NCI-H748 (cell line): ENCODE measurements around the gene AFF1.
A peak's percentile ranks its signal among the peaks of the same experiment; 100 is the strongest.

Experiments
- DNase-seq: peaks from one replicate; lab custom pipeline; 2025; ENCODE audit not compliant: unreplicated experiment; lab: John Stamatoyannopoulos, UW

The AFF1 gene

DNA sequence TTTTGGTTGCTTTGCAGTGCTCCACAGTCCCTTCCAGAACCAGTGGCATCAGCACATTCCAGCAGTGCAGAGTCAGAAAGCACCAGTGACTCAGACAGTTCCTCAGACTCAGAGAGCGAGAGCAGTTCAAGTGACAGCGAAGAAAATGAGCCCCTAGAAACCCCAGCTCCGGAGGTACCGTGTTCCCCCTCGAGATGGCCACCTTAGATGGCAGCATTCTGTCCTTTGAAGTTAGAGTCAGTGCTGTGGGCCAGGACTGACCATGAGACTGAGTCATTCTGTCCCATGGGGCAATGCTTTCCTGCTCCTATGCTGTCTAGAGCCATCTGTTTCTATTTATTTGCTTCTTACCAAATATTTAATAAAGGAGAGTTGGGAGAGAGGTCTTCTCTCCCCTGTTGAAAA lies 173.3 kb downstream of the AFF1 start:
- no peak for DNase-seq

GRCh38 chr4:87109121-87109520 lies 174.3 kb downstream of the AFF1 start:
- DNase-seq = no peak

GRCh38 chr4:87109945-87110344 lies 175.1 kb downstream of the AFF1 start:
- no peak for DNase-seq

DNA sequence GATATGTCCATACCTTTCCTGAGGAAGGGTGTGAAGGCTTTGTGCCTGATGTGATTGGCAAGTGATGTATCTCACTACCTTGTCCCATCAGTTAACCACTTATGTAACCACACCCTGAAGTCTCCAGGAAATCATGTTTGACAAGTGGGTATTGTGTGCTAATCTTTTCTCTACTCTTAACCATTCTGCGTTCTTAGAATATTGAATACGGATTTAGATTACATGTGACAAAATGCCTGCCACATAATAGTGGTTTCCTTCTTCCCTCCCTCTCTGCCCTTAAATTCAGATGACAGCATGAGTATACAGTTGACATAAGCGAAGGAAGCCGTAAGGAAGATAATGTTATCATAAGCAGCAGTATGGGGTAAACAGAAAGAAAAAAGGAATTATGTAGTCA lies 177.3 kb downstream of the AFF1 start:
- DNase-seq = no peak

- DNase-seq = no peak
Measured at GRCh38 chr4:87114245-87115062, 179.6 kb downstream of the AFF1 start.

GRCh38 chr4:87116231-87116630 lies 181.4 kb downstream of the AFF1 start:
- DNase-seq = no peak

GRCh38 chr4:87117051-87117731 lies 182.4 kb downstream of the AFF1 start:
- DNase-seq = no peak

GRCh38 chr4:87117732-87118075 lies 182.9 kb downstream of the AFF1 start:
- no peak for DNase-seq

GRCh38 chr4:87118421-87118820 lies 183.6 kb downstream of the AFF1 start:
- no peak for DNase-seq

DNA sequence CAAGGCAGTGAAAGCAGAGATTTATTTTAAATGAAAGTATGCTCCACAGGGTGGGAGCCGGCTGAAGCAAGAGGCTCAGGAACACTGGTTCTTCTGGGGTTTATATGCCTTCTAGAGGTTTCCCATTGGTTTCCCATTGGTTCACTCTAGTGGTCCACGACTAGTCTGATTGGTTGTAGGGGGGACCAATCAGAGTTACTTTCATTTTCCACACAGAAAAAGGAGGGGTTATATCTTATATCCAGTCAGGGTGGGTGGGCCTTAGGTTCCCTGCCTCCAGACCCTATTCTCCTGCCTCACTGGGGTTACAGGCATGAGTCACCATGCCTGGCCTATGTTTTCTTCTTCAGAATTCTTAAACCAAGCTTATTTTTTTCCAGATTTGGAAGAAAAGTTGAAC lies 184.0 kb downstream of the AFF1 start:
- DNase-seq = no peak

DNA sequence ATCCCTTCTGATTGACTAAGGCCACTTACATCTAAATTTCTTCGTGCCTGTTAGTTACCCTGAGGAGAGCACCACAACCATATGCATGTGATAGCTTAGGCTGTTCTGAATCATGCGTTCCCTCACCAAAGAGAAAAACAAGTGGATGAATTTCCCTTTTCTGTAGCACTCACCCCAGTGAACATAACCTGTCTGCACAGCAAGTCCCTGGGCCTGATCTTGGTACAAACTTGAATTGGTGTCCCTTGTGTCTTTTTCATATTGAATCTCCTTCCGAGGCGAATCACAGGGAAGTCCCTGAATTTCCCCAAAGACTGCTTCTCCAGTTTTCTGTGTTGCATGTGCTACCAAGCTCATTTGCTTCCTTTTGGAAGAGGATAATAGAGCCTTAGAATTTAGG lies 185.2 kb downstream of the AFF1 start:
- DNase-seq = no peak

GRCh38 chr4:87120411-87121162 lies 185.8 kb downstream of the AFF1 start:
- DNase-seq = peak; percentile 4

DNA sequence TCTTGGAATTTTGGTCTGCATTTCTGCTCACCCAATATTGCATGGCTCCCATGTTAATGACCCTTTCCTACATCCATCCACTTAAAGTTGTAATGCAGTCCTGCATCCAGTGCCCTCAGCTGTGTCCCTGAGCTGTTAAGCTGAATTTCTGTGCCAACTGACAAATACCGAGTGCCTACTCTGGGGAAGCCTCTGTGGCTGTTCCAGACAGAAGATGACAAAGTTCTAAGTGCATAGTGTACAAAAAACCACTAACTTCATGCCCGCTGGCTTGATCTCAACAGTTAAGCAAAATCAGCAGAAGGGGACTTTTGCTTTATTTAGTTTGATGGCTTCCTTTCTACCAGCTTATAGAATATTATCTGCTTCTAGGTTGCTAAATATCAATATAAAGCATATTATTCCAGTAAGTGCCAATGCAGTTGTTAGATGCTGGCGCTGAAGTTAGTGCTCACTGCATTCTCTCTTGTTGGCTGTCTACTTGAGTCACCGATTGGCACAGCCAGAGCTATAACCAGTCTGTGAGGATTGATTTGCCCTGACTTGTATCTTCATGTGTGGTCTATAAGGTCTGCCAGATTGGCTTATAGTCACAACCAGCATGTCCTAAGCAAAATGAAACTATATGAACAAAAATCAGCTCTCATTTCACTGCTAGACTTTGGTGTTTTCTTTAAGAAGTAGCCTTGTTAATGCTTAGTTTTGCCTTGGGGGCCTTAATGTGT lies 186.7 kb downstream of the AFF1 start:
- no peak for DNase-seq

DNA sequence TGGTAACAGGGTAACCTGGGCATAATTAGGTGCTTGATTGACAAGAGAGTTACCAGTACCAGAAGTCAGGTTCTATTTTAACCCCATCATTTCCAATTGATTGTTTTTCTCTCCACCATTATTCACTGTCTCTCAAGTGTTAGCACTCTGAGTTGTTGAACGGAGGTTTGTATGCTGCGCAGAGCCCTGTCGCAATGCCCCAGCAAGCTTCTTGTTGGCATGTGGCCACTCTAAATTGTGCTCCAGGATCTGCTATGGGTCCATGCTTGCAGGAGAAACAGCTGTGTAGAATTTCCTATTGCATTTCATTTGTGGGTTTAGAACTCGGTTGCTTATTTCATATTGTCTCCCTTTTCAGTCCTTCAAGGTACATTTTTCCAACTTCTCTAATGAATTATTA lies 187.4 kb downstream of the AFF1 start:
- no peak for DNase-seq

- no peak for DNase-seq
Measured at GRCh38 chr4:87126056-87126455, 191.2 kb downstream of the AFF1 start.

- DNase-seq = no peak
Measured at GRCh38 chr4:87128006-87128705, 193.3 kb downstream of the AFF1 start.

- no peak for DNase-seq
Measured at GRCh38 chr4:87129681-87130080, 194.9 kb downstream of the AFF1 start.

GRCh38 chr4:87130985-87131703 lies 196.3 kb downstream of the AFF1 start:
- DNase-seq = no peak

DNA sequence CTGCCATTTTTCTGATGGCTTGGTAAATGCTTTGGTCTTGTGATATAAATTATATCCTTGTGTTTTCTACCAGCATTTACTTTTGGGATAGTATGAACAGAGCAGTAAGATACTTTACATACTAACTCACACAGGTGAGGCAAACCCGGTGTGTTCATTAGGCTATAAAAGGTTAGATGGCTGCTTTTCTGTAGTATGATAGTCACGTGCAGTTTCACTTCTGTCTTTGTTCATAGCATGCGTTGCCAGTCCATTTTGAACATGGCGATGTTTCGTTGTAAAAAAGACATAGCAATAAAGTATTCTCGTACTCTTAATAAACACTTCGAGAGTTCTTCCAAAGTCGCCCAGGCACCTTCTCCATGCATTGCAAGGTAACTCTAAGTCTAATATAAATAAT lies 197.2 kb downstream of the AFF1 start:
- no peak for DNase-seq

- DNase-seq = no peak
Measured at GRCh38 chr4:87133183-87133582, 198.4 kb downstream of the AFF1 start.
